Hypothalamus (tissue), 51 donors: Measurements from ENCODE around the gene ABO.
"Not testable (repeated sequence)": the region's sequence is repeated elsewhere in the genome, so short reads cannot be mapped to it uniquely, and the experiment has no call there.

Source experiments
- DNase-seq, 51 donors: peaks; one replicate each; lab custom pipeline; 2025; lab: John Stamatoyannopoulos, UW

The ABO gene

GRCh38 chr9:133228474-133229193 is 46.4 kb downstream of the ABO start:
- not testable (repeated sequence) for DNase-seq

GRCh38 chr9:133227996-133228395 is 47.0 kb downstream of the ABO start:
- not testable (repeated sequence) for DNase-seq

GRCh38 chr9:133227242-133227860 is 47.6 kb downstream of the ABO start:
- no peak for DNase-seq

GRCh38 chr9:133226219-133227171 is 48.5 kb downstream of the ABO start:
- no peak for DNase-seq

- no peak for DNase-seq
These were observed 49.6 kb downstream of the ABO start for GRCh38 chr9:133225171-133226011.

- no peak for DNase-seq
These were observed 50.2 kb downstream of the ABO start for GRCh38 chr9:133224762-133225161.

GRCh38 chr9:133223159-133223756 is 51.7 kb downstream of the ABO start:
- DNase-seq = not testable (repeated sequence)

- DNase-seq = not testable (repeated sequence)
These were observed 53.0 kb downstream of the ABO start for GRCh38 chr9:133221994-133222393.

- no peak for DNase-seq
These were observed 53.7 kb downstream of the ABO start for GRCh38 chr9:133221177-133221809.

GRCh38 chr9:133218049-133218975 is 56.7 kb downstream of the ABO start:
- DNase-seq = not testable (repeated sequence)

- not testable (repeated sequence) for DNase-seq
These were observed 57.5 kb downstream of the ABO start for GRCh38 chr9:133217333-133217988.

GRCh38 chr9:133214276-133214675 is 60.7 kb downstream of the ABO start:
- not testable (repeated sequence) for DNase-seq

- DNase-seq = no peak
These were observed 64.4 kb downstream of the ABO start for GRCh38 chr9:133210609-133211008.

- DNase-seq = no peak
These were observed 64.8 kb downstream of the ABO start for GRCh38 chr9:133210202-133210532.

GRCh38 chr9:133209327-133210201 is 65.4 kb downstream of the ABO start:
- DNase-seq = not testable (repeated sequence)

- not testable (repeated sequence) for DNase-seq
These were observed 66.1 kb downstream of the ABO start, which contains the start of gene OBP2B for GRCh38 chr9:133208880-133209300. Gene OBP2B (minus strand): TSS chr9:133209250. CDS start chr9:133209199, 51 bp downstream.
